ENCODE data around the gene CRNKL1.

DNA sequence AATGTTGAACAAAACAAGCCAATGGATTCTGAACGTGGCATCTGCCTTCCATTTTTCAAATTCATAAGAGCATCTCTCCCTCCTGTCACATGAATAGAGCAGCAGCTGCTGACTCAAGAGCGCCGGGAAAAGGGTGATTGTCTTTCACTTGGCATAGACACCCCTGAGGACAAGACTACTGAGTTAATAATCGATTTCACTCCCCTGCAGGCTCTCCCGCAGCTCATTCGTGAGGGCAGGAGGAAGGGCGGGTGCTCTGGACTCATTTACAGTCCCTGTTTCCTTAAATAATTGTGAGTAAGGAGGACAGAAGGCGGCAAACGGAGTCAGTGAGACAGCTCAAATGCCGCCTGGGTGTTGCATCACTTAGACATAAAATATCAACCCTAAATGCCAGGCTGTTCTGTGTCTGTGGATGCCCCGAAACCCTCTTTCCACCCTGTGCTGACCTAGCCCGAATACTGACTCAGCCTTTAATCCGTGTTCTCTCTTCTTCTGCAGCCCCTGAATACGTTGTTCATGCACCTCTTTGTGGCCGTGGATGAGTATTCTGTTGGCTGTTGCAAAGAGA lies 21.6 kb upstream of the CRNKL1 start:
- no peak for TF ChIP-seq CTCF (IDR thresholded peaks at IDR 0.05; ENCODE audit: insufficient read depth, low read length, poor library complexity, severe bottlenecking)
- no peak for TF ChIP-seq EZH2phosphoT487 (conservative IDR thresholded peaks at IDR 0.05; ENCODE audit: low read length)
